A673 (cell line): ENCODE results near the gene KAT2A. TPM values are rescaled to one million over a fixed set of nuclear protein-coding genes. Genes with fewer than 3 reads are reported as not detected.

Experiments used
- BruUV-seq: library from RNA; stranded (reverse); fragments of 400-500 nt; replicated peaks from 2 replicates; lab custom pipeline; 2021; lab: Mats Ljungman, UMichigan
- CTCF ChIA-PET: fragments of 300-600 bp; sonication (Branson Sonifier 250); formaldehyde crosslinking; loops from one replicate; lab custom pipeline; 2022; ENCODE audit warnings: antibody characterized with exemption; lab: Charles Lee
- POLR2A ChIA-PET: fragments of 300-600 bp; sonication (Branson Sonifier 250); formaldehyde crosslinking; loops from one replicate; lab custom pipeline; 2022; ENCODE audit warnings: antibody characterized with exemption; ENCODE audit not compliant: low non-redundant PET; lab: Charles Lee
- DNase-seq: peaks from one replicate; pipeline ENCODE4 v3.0.0-alpha.2; 2015; ENCODE audit warnings: low spot score
- H3K27ac ChIP-seq: fragments of 200-600 bp; sonication (generic); 2 replicates; pipeline ENCODE4 v1.5.1; 2016; ENCODE audit warnings: mixed run types, low read depth, mild to moderate bottlenecking, mixed read lengths, antibody characterized with exemption, low read length; ENCODE audit not compliant: poor library complexity, severe bottlenecking
- H3K27me3 ChIP-seq: fragments of 200-600 bp; sonication (generic); replicated peaks from 2 replicates; pipeline ENCODE4 v1.6.1; 2017; ENCODE audit warnings: mixed run types, low read depth, mild to moderate bottlenecking, mixed read lengths, antibody characterized with exemption, low read length; ENCODE audit not compliant: insufficient read depth, poor library complexity
- H3K36me3 ChIP-seq: fragments of 200-600 bp; sonication (generic); 2 replicates; pipeline ENCODE4 v1.6.1; 2016; ENCODE audit warnings: mixed run types, mild to moderate bottlenecking, mixed read lengths, antibody characterized with exemption, low read length; ENCODE audit not compliant: insufficient read depth, poor library complexity, severe bottlenecking
- H3K4me1 ChIP-seq: fragments of 200-600 bp; sonication (generic); 2 replicates; pipeline ENCODE4 v1.6.1; 2017; ENCODE audit warnings: mixed run types, mild to moderate bottlenecking, mixed read lengths, antibody characterized with exemption, low read length; ENCODE audit not compliant: insufficient read depth, poor library complexity, severe bottlenecking
- H3K4me3 ChIP-seq: fragments of 200-600 bp; sonication (generic); 2 replicates; pipeline ENCODE4 v1.5.1; 2016; ENCODE audit warnings: low read depth, mixed run types, mild to moderate bottlenecking, mixed read lengths, low read length; ENCODE audit not compliant: poor library complexity, severe bottlenecking
- H3K9me3 ChIP-seq: fragments of 200-600 bp; sonication (generic); 2 replicates; pipeline ENCODE4 v1.6.1; 2016; ENCODE audit warnings: mixed run types, low read depth, mild to moderate bottlenecking, mixed read lengths, antibody characterized with exemption, low read length; ENCODE audit not compliant: poor library complexity, severe bottlenecking
- EZH2 ChIP-seq: fragments of 200-600 bp; sonication (generic); IDR thresholded peaks from 2 replicates; pipeline ENCODE4 v1.6.1; 2017; ENCODE audit warnings: borderline replicate concordance, low read depth, mild to moderate bottlenecking, mixed read lengths, antibody characterized with exemption, low read length; ENCODE audit not compliant: poor library complexity, severe bottlenecking
- intact Hi-C: fragments of 100-400 bp; cut with micrococcal nuclease; formaldehyde crosslinking; loops from one replicate; pipeline ENCODE4 v1.10.0; 2022; ENCODE audit not compliant: unreplicated experiment
- total RNA-seq: library from RNA; stranded (reverse); gene quantifications from 2 replicates; pipeline ENCODE4 v1.2.3, GENCODE V29; 2021
- TF ChIP-seq, protein P1 (sequence below): fragments of 300-800, 200-600 bp; sonication (generic); conservative IDR thresholded peaks from 2 replicates; pipeline ENCODE4 v1.5.1; 2017; ENCODE audit warnings: low read depth, mild to moderate bottlenecking, antibody characterized with exemption, low read length, moderate library complexity, mixed read lengths

The KAT2A gene
- total RNA-seq, 1 experiment from 2014 or later = 30.3 TPM

DNA sequence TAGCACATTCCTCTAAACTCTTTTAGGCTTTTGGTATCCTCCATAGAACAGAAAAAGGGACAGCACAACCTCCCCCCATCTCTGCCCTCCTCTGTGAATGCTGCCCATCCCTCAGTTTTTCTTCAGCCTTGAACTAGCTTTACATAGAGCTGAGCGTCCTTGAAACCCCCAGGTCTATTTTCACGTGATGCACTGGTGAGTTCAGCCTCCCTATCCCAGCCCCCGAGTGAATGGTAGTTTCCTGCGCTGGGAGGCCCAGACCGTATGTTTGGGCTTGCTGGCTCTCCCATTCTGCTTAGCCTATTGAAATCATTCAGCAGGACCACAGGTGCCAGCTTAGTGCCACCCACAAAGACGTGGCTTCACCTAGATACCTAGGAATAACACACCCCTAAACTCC, 45.4 kb downstream of the KAT2A start:
- H3K4me3 ChIP-seq = no peak overlapping the region
- CTCF ChIA-PET = no interaction called here
- no TSS peak for BruUV-seq
- H3K9me3 ChIP-seq = no peaks in the 10 kb centered on the region
- intact Hi-C loops = no loop called here
- H3K27ac ChIP-seq = no peak overlapping the region
- no peaks in the 10 kb centered on the region for H3K4me1 ChIP-seq
- no peak for DNase-seq
- no peaks in the 10 kb centered on the region for H3K36me3 ChIP-seq
- no peak for TF ChIP-seq EZH2
- TF ChIP-seq, protein P1, sequence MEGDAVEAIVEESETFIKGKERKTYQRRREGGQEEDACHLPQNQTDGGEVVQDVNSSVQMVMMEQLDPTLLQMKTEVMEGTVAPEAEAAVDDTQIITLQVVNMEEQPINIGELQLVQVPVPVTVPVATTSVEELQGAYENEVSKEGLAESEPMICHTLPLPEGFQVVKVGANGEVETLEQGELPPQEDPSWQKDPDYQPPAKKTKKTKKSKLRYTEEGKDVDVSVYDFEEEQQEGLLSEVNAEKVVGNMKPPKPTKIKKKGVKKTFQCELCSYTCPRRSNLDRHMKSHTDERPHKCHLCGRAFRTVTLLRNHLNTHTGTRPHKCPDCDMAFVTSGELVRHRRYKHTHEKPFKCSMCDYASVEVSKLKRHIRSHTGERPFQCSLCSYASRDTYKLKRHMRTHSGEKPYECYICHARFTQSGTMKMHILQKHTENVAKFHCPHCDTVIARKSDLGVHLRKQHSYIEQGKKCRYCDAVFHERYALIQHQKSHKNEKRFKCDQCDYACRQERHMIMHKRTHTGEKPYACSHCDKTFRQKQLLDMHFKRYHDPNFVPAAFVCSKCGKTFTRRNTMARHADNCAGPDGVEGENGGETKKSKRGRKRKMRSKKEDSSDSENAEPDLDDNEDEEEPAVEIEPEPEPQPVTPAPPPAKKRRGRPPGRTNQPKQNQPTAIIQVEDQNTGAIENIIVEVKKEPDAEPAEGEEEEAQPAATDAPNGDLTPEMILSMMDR = no peak
- POLR2A ChIA-PET = no interaction called here
- no peaks in the 10 kb centered on the region for H3K27me3 ChIP-seq

DNA sequence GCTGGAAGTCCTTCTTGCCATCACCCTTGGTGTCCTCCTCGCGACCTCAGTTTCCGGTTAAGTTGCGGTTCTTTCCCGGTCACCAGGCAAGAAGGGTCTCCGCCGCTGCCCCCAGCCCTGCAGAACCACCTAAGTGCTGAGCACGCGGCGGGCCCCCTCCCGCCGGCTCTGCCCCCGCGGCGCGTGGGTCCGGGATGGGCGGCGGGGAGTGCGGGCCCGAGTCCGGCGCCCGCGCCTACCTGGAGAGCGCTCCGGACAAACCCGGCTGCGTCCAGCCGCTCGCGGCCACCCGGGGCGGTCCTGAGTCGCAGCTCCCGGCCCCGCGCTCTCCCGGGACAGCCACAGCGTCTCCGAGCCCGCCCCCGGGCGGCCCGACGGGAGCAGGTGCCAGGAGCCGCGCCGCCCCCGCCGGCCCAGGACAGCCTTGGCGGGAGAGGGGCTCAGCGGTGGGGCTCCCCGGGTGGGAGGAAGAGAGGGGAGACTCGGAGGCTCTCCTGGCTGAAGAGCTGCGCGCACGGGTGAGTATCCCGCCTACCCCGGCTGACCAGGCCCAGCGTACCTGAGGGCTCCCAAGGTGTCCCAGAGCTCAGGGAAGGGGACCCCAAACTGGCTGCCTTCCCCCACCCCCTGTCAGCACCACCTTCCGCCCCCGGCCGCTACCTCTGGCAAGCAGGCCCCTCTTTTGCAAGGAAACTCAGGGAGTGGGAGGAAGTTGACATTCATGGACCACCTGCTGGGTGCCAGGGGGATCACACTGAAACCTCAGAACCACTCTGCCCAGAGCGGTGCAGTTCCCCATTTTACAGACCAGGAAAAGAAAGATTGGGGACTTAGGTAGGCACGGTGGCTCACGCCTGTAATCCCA, 48.6 kb downstream of the KAT2A start:
- DNase-seq = no peak
- CTCF ChIA-PET = no interaction called here

DNA sequence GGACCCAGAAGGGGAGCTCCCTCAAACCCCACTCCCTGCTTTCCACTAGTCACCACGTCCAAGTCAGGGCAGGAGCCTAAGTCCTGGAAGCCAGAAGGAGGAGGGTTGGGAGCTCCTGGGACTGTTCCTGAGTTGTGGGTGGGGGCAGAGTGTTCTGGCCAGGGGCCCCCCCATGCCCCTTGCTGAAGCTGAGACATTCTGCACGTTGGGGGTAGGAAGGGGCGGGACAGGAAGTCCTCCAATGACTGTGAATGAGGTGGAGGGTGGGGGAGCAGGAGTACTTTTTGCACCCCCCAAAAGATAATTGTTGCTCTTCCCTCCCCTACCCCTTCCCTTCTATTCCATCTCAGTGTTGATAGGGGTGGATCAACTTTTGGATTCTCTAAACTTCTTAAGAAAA, 49.4 kb downstream of the KAT2A start:
- Histone ChIP-seq H3K4me3 (no peak overlapping the region), H3K9me3 (no peaks in the 10 kb centered on the region), H3K27me3 (no peaks in the 10 kb centered on the region), H3K27ac (no peak overlapping the region), H3K36me3 (no peaks in the 10 kb centered on the region), H3K4me1 (no peaks in the 10 kb centered on the region)
- TF ChIP-seq, protein P1 = no peak
- no TSS peak for BruUV-seq
- no peak for DNase-seq
- CTCF ChIA-PET = interaction anchor here (0.6 kb wide), 1 partner anchor 27 kb away, joined by 3 read pairs; no protein-coding TSS in a partner anchor
- intact Hi-C loops = no loop called here
- POLR2A ChIA-PET = no interaction called here

More for the DNA sequence above, 48.6 kb downstream of the KAT2A start:
- H3K9me3 ChIP-seq = no peaks in the 10 kb centered on the region
- H3K27me3 ChIP-seq = no peaks in the 10 kb centered on the region
- H3K27ac ChIP-seq = no peak overlapping the region
- POLR2A ChIA-PET = no interaction called here
- TF ChIP-seq, protein P1 = no peak
- no peak for TF ChIP-seq EZH2
- H3K4me3 ChIP-seq = peak overlapping the region; percentile 34
- no peaks in the 10 kb centered on the region for H3K36me3 ChIP-seq
- intact Hi-C loops = no loop called here
- BruUV-seq = no TSS peak
- no peaks in the 10 kb centered on the region for H3K4me1 ChIP-seq
